CD4-positive, alpha-beta T cell treated with Interleukin-6 for 4 hours (primary cell): ENCODE measurements around the gene NKX3-2.

Experiments used
- DNase-seq: peaks from one replicate; pipeline ENCODE4 v3.0.0-alpha.2; 2020; ENCODE audit warnings: mixed read lengths

NKX3-2 gene

GRCh38 chr4:13530823-13531624 lies 13.3 kb downstream of the NKX3-2 start:
- no peak for DNase-seq

- DNase-seq = no peak
Measured at GRCh38 chr4:13529128-13529919, 15.0 kb downstream of the NKX3-2 start.

DNA sequence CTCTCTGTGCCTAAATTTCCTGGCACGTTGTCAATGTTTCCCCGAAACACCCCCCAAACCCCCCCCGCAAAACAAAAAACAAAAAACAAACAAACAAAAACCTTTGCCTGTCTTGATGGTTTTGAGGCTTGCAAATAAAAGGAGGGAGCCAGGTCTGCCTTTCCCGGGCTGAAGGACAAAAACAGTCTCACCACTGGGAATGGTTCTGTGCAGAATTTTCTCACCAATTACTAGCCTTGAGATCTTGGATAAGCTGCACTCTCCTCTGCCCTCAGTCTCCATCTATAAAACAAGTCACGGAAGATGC lies 15.5 kb downstream of the NKX3-2 start:
- no peak for DNase-seq

DNA sequence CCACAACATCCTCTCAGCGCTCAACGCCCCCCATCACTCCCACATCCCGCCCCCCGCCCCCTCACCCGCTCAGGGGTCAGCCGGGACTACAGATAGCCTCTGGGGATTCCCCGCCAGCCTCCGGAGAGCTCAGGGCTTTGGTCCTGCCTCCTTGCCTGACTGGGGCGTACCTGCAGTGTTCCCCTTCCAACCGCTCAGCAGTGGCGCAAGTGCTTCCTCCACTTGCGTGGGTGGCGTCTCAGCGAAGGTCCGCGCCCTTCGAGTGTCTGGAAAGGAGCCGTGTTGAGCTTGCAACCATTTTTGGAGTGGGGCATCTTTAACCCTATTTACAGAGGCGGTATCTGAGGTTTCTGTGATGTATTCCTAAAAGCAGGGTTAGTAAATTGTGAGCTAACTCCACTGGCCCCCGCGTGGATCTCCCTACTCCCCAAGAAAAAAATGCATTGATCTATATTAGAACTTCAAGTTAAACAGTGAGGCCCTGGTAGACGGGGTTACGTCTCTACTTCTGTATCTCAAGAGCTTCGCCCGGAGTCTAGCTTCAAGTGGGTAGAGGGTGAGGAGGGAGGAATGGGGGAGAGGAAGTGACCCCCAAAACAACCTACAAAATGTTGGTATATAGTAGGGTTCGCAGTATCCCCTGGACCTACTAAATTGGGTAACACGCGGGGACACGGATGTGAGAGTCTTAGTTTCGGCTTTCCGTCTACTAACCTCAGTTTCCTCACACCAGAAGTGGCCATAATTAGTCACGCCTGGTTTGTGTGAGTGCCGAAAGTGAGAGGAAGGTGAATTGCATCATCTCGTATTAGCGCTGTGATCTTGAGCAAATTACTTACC lies 16.1 kb downstream of the NKX3-2 start:
- DNase-seq = no peak

DNA sequence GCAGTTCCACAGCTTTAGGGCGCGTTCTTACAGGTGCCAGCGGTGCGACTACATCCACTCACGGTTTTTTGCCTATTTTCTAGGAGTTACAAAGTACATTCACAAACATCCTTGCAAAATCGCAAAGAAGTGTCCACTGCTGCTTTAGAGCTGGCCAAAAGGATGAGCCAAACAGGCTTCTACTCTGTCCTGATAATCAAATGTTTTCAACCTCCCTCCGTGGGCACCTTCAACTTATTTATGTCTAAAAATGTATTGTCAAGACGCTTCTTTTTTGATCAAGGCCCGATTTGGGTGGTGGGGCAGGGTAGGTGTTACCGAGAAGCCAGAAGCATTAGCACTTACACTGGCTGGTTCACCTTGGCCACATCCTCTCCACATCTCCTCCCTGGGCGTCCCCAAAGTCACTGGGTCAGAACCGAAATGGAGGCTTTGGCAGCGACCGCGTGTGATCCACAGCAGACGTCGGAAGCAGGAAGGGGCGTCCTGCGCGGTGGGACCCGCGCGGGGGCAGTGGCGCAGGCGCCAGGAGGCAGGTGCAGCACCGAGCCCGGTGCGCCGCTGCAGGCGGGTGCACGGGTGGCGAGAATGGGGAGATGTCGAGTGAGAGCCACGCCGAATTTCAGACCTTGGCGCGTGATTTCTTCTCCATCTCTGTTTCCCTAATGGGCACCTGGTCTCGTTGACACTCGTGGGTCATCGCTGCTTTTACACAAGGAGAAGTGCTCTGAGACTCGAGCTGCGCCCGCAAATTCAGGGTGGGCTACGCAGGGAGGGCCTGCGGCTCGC lies 16.9 kb downstream of the NKX3-2 start:
- DNase-seq = no peak

- DNase-seq = no peak
Measured at GRCh38 chr4:13526658-13527057, 17.6 kb downstream of the NKX3-2 start.

DNA sequence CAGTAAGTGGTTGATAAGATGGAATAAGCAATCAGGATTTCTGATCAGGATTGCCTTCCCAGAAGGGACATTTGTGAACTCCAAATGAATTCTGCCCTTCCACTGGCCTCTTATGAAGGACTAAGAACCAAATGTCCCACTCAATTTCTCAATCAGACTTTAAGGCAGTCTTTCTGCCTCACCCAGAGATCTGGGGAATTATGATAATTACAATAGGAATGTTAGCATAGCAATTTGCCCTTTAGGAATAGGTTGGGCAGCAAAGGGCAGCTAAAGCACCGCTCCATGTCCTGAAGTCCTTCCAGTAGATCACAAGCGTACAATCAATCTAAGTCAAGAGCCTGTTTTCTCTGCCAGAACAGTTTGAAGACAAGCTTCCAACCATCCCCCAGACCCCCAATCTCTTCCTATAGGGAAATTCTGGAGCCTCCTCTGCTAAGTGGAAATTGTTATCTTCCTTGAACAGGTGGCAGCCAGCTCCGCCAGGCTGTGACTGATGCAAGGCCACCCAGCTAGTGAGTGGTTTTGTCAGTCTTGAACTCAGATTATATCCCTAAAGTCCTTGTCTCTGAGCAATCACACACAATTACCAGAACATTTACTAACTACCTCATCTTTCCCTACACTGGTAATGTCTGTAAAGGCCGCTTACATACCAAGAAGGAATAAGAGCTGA lies 18.6 kb downstream of the NKX3-2 start:
- DNase-seq = no peak

GRCh38 chr4:13524504-13525243 lies 19.6 kb downstream of the NKX3-2 start:
- DNase-seq = no peak

DNA sequence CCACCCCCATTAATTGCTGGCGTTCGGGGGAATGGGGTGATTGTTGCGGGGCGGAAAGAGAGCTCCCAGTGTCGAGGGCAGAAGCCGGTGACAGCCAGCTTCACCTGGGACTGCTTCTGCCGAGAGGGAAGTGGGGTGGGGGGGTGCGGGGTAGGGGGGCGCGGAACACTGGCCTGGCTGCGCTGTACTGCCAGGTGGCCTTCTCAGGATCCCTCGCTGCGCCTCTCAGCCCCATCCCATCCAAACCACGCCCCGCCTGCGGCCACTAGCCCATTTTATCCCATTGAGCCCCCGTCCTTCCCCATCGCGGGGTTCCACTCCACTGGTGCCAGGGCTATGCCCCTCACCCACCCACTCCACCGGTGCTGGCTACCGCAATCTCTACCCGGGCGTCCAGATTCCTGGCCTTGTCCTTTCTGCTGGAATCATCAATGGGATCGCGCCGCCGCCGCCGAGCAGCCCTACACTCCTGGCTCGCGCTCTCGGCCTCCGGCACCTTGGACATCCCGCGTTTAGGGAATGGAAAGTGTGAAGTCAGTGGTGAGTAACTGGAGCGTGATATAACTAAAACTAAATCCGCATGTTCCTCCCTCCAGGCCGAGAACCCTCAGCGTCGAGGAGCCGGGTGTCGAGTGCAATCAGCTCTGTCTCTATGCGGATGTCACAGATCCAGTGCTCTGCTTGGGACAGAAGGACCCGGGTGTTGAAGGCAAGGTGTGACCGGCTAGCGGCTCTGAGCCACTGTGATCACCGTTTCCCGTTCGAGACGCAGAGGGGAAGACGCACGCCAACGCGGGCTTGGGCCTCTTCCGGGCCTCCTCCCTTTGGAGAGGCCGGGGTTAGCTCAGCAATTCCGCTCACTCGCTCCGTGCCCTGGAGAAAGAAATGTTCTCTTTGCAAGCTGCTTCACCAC lies 20.5 kb downstream of the NKX3-2 start:
- DNase-seq = no peak

GRCh38 chr4:13523105-13523477 lies 21.2 kb downstream of the NKX3-2 start:
- no peak for DNase-seq

DNA sequence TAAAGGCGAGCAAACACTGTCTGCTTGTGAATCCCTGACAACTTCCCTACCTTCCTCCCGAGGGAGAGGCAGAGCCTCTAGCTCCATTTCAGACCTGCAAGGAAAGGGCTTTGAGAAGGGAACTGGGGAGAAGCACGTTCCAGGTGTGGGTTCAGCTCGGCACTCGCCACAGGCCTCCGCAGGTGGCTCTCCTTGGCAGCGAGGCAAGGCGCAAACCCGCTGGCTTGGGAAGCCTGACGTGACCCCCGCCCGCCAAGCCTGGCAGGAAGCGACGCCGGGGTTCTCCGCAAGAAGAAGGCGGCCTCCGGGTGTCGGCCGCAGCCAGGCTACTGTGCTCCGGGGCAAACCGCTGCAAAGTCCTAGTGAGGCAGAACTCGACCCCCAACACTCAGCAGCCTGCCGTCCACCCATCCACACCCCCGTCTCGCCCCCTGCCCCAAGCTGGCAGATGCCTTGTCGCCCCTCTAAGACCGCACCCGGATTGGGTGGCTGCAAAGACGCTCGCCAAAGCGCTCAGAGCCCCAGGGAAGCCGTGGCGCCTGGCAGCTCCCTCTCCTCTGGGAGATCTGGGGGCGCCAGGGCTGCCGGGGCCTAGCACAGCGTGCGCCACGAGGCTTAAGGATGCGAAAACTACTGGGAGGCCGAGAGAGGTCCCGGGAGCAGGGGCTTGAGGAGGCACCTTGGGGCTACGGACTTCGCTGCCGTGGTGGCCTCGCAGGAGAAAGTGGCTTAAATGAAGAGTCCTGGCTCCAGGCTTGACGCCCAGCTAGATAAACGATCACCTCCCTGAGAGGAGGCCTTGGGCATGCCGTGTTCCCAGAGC lies 21.8 kb downstream of the NKX3-2 start:
- no peak for DNase-seq

- no peak for DNase-seq
Measured at GRCh38 chr4:13521047-13521446, 23.3 kb downstream of the NKX3-2 start.

GRCh38 chr4:13516315-13516860 lies 27.9 kb downstream of the NKX3-2 start:
- DNase-seq = no peak

DNA sequence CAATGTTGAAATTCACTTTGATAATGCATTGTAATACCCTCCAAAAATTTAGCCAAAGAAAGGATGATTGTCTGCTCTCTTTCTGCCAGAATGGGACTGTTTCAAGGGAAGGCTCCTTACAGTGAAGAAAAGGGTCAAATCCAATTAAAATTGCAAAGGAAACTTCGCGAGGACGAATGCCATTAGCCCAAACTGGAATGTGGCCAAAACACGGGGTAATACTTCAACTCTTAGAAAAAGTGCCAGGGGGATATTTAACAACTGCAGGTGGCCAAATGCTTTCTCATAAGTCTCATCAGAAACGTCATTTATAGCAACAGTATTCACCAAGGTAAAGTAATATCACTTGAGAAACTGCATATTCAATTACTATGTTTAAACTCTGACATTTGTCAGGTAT lies 29.0 kb downstream of the NKX3-2 start:
- no peak for DNase-seq

DNA sequence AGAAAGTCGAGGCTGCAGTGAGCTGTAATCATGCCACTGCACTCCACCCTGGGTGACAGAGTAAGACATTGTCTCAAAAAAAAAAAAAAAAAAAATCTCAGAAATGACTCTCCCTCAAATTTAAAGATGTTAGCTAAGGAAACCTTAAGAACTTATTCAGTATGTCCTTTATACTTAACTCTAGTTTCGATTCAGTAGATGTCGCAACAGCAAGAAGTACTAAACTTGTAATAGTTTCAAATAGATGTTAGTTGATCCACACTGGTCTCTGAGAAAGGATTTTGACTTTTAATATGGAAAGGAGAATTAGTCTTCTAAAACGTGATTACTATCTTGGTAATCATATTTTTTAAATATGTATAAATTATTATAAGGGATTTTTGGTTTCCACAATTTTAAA lies 29.6 kb downstream of the NKX3-2 start:
- DNase-seq = no peak

- DNase-seq = no peak
Measured at GRCh38 chr4:13511101-13511500, 33.2 kb downstream of the NKX3-2 start.

DNA sequence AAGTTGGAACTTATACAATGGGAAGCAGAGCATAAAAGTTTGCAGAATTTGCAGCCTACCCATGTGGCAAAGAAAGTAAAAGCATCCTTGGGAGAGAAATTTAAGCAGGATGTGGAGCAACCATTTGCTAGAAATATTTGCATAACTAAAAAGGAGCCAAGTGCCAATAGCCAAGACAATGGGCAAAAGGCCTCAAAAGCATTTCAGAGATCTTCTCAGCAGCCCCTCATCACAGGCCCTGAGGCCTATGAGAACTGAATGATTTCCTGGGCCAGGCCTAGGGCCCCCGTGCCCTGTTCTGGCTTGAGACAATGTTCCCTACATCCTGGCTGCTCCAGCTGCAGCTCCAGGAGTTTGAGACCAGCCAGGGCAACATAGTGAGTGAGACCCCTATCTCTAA lies 34.9 kb downstream of the NKX3-2 start:
- no peak for DNase-seq

- no peak for DNase-seq
Measured at GRCh38 chr4:13504374-13504773, 39.9 kb downstream of the NKX3-2 start.

- DNase-seq = no peak
Measured at GRCh38 chr4:13498469-13498868, 45.8 kb downstream of the NKX3-2 start.
